GM12878 (cell line): ENCODE measurements around the gene SLC6A7. TPM values are rescaled to one million over a fixed set of nuclear protein-coding genes. Genes with fewer than 3 reads are reported as not detected.

ENCODE experiments used
- ATAC-seq: fragments of 200-7000 bp; cut with Tn5 transposase; 3 replicates; pipeline ENCODE4 v1.9.1; 2020; ENCODE audit warnings: mild to moderate bottlenecking, moderate library complexity
- BruUV-seq: library from RNA; stranded (reverse); fragments of 400-500 nt; replicated peaks from 2 replicates; lab custom pipeline; 2021; lab: Mats Ljungman, UMichigan
- CTCF ChIA-PET: fragments of 300-600 bp; sonication (Branson Sonifier 250); formaldehyde crosslinking; extraction: SDS; loops from one replicate; lab custom pipeline; 2021; ENCODE audit warnings: inconsistent platforms; lab: Yijun Ruan, JAX
- POLR2A ChIA-PET: fragments of 350-600 bp; formaldehyde crosslinking; extraction: SDS; loops from one replicate; lab custom pipeline; 2021; ENCODE audit warnings: inconsistent platforms; lab: Charles Lee
- RAD21 ChIA-PET: fragments of 300-600 bp; sonication (Branson Sonifier 250); formaldehyde crosslinking; loops from one replicate; lab custom pipeline; 2023; ENCODE audit warnings: antibody characterized with exemption; ENCODE audit not compliant: unreplicated experiment; lab: Charles Lee
- SMC1A ChIA-PET: fragments of 300-600 bp; sonication (Branson Sonifier 250); formaldehyde crosslinking; loops from one replicate; lab custom pipeline; 2023; ENCODE audit not compliant: unreplicated experiment, uncharacterized antibody; lab: Charles Lee
- DNase-seq: peaks from one replicate; pipeline ENCODE4 v3.0.0-alpha.2; 2011; ENCODE audit warnings: low read depth, low spot score
- FAIRE-seq: peaks from 3 replicates; lab custom pipeline; 2011; peaks lifted over from hg19 to GRCh38; lab: Jason Lieb, UNC
- H2AFZ ChIP-seq: 2 replicates; pipeline ENCODE4 v1.6.0; 2011; ENCODE audit warnings: low read depth, low read length, control low read depth; ENCODE audit not compliant: control insufficient read depth
- H3K27ac ChIP-seq: 2 replicates; pipeline ENCODE4 v1.5.1; 2011; ENCODE audit warnings: control low read depth; ENCODE audit not compliant: control insufficient read depth, insufficient read depth
- H3K27me3 ChIP-seq, 2 experiments: replicated peaks in 1 of 2; 2 replicates each; pipeline versions ENCODE4 v1.6.0 to v1.6.1; 2011; ENCODE audit warnings: low read length in 1 of 2; ENCODE audit not compliant: control insufficient read depth in 2 of 2, insufficient read depth in 2 of 2
- H3K36me3 ChIP-seq, 2 experiments: 2 replicates each; pipeline ENCODE4 v1.5.1; 2011; ENCODE audit warnings: low read length in 1 of 2; ENCODE audit not compliant: control insufficient read depth in 2 of 2, insufficient read depth in 2 of 2
- H3K4me1 ChIP-seq: 2 replicates; pipeline ENCODE4 v1.6.1; 2011; ENCODE audit warnings: mild to moderate bottlenecking, low read length, moderate library complexity, mixed read lengths; ENCODE audit not compliant: control insufficient read depth, insufficient read depth
- H3K4me2 ChIP-seq: 2 replicates; pipeline ENCODE4 v1.6.0; 2011; ENCODE audit warnings: control low read depth; ENCODE audit not compliant: control insufficient read depth, insufficient read depth
- H3K4me3 ChIP-seq: fragments of 200-600 bp; sonication (generic); 2 replicates; pipeline ENCODE4 v1.5.1; 2016
- H3K79me2 ChIP-seq: 2 replicates; pipeline ENCODE4 v1.6.0; 2011; ENCODE audit warnings: low read length; ENCODE audit not compliant: control insufficient read depth, insufficient read depth
- H3K9ac ChIP-seq: 2 replicates; pipeline ENCODE4 v1.8.0; 2011; ENCODE audit warnings: low read length, control low read depth, mixed read lengths; ENCODE audit not compliant: control insufficient read depth, insufficient read depth
- H3K9me3 ChIP-seq: replicated peaks from 3 replicates; pipeline ENCODE4 v1.5.1; 2011; ENCODE audit warnings: mild to moderate bottlenecking, low read length; ENCODE audit not compliant: control insufficient read depth, insufficient read depth
- H4K20me1 ChIP-seq: 2 replicates; pipeline ENCODE4 v1.6.0; 2011; ENCODE audit not compliant: control insufficient read depth, insufficient read depth
- ATF7 ChIP-seq: fragments of 450-650 bp; IDR thresholded peaks from 2 replicates; pipeline ENCODE4 v1.6.1; 2016; ENCODE audit warnings: low read depth, mild to moderate bottlenecking
- BHLHE40 ChIP-seq, 2 experiments: fragments of 450-650 bp in 1 of 2; IDR thresholded peaks; 2 replicates each; pipeline ENCODE4 v1.6.1; 2011 to 2017; ENCODE audit warnings: low read depth in 2 of 2, borderline replicate concordance in 1 of 2, improper control_type of control experiment in 1 of 2, low read length in 1 of 2, mild to moderate bottlenecking in 1 of 2
- BMI1 ChIP-seq: fragments of 450-650 bp; IDR thresholded peaks from 2 replicates; pipeline ENCODE4 v1.6.1; 2016; ENCODE audit warnings: mild to moderate bottlenecking, moderate library complexity, borderline replicate concordance
- E2F4 ChIP-seq: IDR thresholded peaks from 2 replicates; pipeline ENCODE4 v1.6.1; 2012; ENCODE audit warnings: low read depth, low read length, improper control_type of control experiment
- E2F8 ChIP-seq: fragments of 450-650 bp; IDR thresholded peaks from 2 replicates; pipeline ENCODE4 v1.6.1; 2018; ENCODE audit warnings: mild to moderate bottlenecking, low read depth, moderate library complexity; ENCODE audit not compliant: partially characterized antibody
- FOXK2 ChIP-seq: fragments of 450-650 bp; IDR thresholded peaks from 2 replicates; pipeline ENCODE4 v1.6.1; 2017; ENCODE audit warnings: mild to moderate bottlenecking, moderate library complexity
- MTA2 ChIP-seq: fragments of 450-650 bp; IDR thresholded peaks from 2 replicates; pipeline ENCODE4 v1.6.1; 2016; ENCODE audit warnings: low read depth, mild to moderate bottlenecking, moderate library complexity
- MTA3 ChIP-seq: IDR thresholded peaks from 2 replicates; pipeline ENCODE4 v1.6.1; 2012; ENCODE audit warnings: low read length, inconsistent platforms, borderline replicate concordance
- NFXL1 ChIP-seq: fragments of 450-650 bp; IDR thresholded peaks from 2 replicates; pipeline ENCODE4 v1.6.1; 2017; ENCODE audit warnings: antibody characterized with exemption, mild to moderate bottlenecking, borderline replicate concordance
- NR2F1 ChIP-seq: fragments of 450-650 bp; conservative IDR thresholded peaks from 2 replicates; pipeline ENCODE4 v1.6.1; 2017; ENCODE audit warnings: mild to moderate bottlenecking
- PAX8 ChIP-seq: fragments of 450-650 bp; IDR thresholded peaks from 2 replicates; pipeline ENCODE4 v1.6.1; 2017; ENCODE audit warnings: mild to moderate bottlenecking, moderate library complexity
- SMAD1 ChIP-seq: fragments of 450-650 bp; IDR thresholded peaks from 2 replicates; pipeline ENCODE4 v1.6.1; 2018; ENCODE audit warnings: mild to moderate bottlenecking, low read depth; ENCODE audit not compliant: partially characterized antibody
- SREBF2 ChIP-seq: IDR thresholded peaks from 2 replicates; pipeline ENCODE4 v1.6.1; 2012; ENCODE audit warnings: mild to moderate bottlenecking, low read length
- STAT1 ChIP-seq: fragments of 450-650 bp; conservative IDR thresholded peaks from 2 replicates; pipeline ENCODE4 v1.6.1; 2014; ENCODE audit warnings: antibody characterized with exemption, mild to moderate bottlenecking
- ZBED1 ChIP-seq: IDR thresholded peaks from 2 replicates; pipeline ENCODE4 v1.6.1; 2016; ENCODE audit warnings: borderline replicate concordance
- ZNF24 ChIP-seq: fragments of 450-650 bp; IDR thresholded peaks from 2 replicates; pipeline ENCODE4 v1.6.1; 2017; ENCODE audit warnings: antibody characterized with exemption, mild to moderate bottlenecking
- ZNF384 ChIP-seq: IDR thresholded peaks from 2 replicates; pipeline ENCODE4 v1.6.1; 2012; ENCODE audit warnings: low read depth, mild to moderate bottlenecking, low read length, improper control_type of control experiment, borderline replicate concordance
- ZNF592 ChIP-seq: fragments of 450-650 bp; IDR thresholded peaks from 2 replicates; pipeline ENCODE4 v1.6.1; 2017; ENCODE audit warnings: mild to moderate bottlenecking, moderate library complexity
- ZNF622 ChIP-seq: fragments of 450-650 bp; IDR thresholded peaks from 2 replicates; pipeline ENCODE4 v1.6.1; 2017; ENCODE audit warnings: mild to moderate bottlenecking, inconsistent platforms
- WGBS: methylation state at CpG from one replicate; pipeline ENCODE4 v1.1.6; 2016; ENCODE audit warnings: low lambda C conversion rate; ENCODE audit not compliant: insufficient replicate concordance, insufficient coverage; ENCODE audit errors: missing lambda C conversion rate; 5-methylcytosine and 5-hydroxymethylcytosine counted together
- in situ Hi-C: fragments of 300-500 bp; cut with MboI; formaldehyde crosslinking; loops from 9 replicates; pipeline ENCODE4 v1.14.3; 2018; ENCODE audit warnings: mixed read lengths
- intact Hi-C: fragments of 100-400 bp; cut with micrococcal nuclease; formaldehyde crosslinking; loops from one replicate; pipeline ENCODE4 v1.14.2; 2022; ENCODE audit not compliant: unreplicated experiment
- polyA plus RNA-seq, 11 experiments: library from polyadenylated mRNA; depleted of rRNA in 4 of 11; unstranded in 6 of 11; stranded (reverse) in 5 of 11; fragments of >200 nt; fragmentation: Nextera tagmentation in 4 of 11; fragmentation: Illumina TruSeq in 1 of 11; extraction: Ambion mirVana in 4 of 11; extraction: Trizol in 1 of 11; gene quantifications; 1 replicate in 1 of 11; 2 replicates in 10 of 11; pipeline versions ENCODE4 v1.2.1 to v1.2.3, GENCODE V29; 2011 to 2016; ENCODE audit warnings: inconsistent platforms in 2 of 11, missing spikeins in 2 of 11, low read depth in 1 of 11
- total RNA-seq, 4 experiments: library from RNA; depleted of rRNA in 3 of 4; stranded (reverse); fragments of >200 nt in 3 of 4; fragmentation: Illumina TruSeq in 1 of 4; extraction: Trizol in 1 of 4; gene quantifications; 2 replicates each; pipeline versions ENCODE4 v1.2.1 to v1.2.3, GENCODE V29; 2013 to 2021

The SLC6A7 gene
- total and polyA plus RNA-seq, 10 of the 15 experiments (the other 5 are each of a cell fraction or from before 2014, with no cell fraction given): 0.01 to 0.15 (median 0.06) TPM; not detected in 7

- Histone ChIP-seq H3K4me3 (no peak overlapping the region), H3K9me3 (no peaks in the 10 kb centered on the region), H3K27ac (no peak overlapping the region), H3K27me3 (no peaks in the 10 kb centered on the region; a peak in 1 of 4 replicates), H2AFZ (no peak overlapping the region), H3K79me2 (no peaks in the 10 kb centered on the region), H3K4me2 (no peak overlapping the region), H3K4me1 (peaks cover 9% of the 10 kb centered on the region), H3K9ac (no peak overlapping the region), H4K20me1 (no peaks in the 10 kb centered on the region), H3K36me3 (no peaks in the 10 kb centered on the region)
- no peak for TF ChIP-seq PAX8
- TF ChIP-seq NFXL1: no peak
- no peak for TF ChIP-seq ZNF622
- TF ChIP-seq SREBF2: no peak
- no peak for TF ChIP-seq ZBED1
- TF ChIP-seq E2F8: no peak
- no peak for TF ChIP-seq NR2F1
- no peak for TF ChIP-seq ZNF592
- TF ChIP-seq BHLHE40 (IDR thresholded peaks at IDR 0.05; ENCODE audit: borderline replicate concordance in 1 of 2, low read depth in 2 of 2, low read length in 1 of 2): no peak
- no peak for TF ChIP-seq STAT1
- no peak for TF ChIP-seq MTA2
- no peak for TF ChIP-seq BMI1
- TF ChIP-seq E2F4: no peak
- TF ChIP-seq MTA3: no peak
- TF ChIP-seq SMAD1: no peak
- TF ChIP-seq ZNF384: no peak
- no peak for TF ChIP-seq FOXK2
- TF ChIP-seq ATF7: no peak
- TF ChIP-seq ZNF24: no peak
- 0% methylated on average over 2 of the region's 3 CpGs for WGBS
- DNase-seq (no peak), FAIRE-seq (no peak), ATAC-seq (no peak)
- ChIA-PET SMC1A (interaction anchor here (0.9 to 1.8 kb wide), 7 partner anchors 11 to 56 kb away, joined by 3 to 10 read pairs (median 3); no protein-coding TSS in a partner anchor), CTCF (interaction anchor here (0.7 to 6.7 kb wide), 14 partner anchors 9 to 274 kb away, joined by 3 to 68 read pairs (median 4); no protein-coding TSS in a partner anchor), RAD21 (interaction anchor here (0.9 to 1.9 kb wide), 6 partner anchors 13 to 274 kb away, joined by 3 to 8 read pairs (median 4); no protein-coding TSS in a partner anchor), POLR2A (interaction anchor here (0.6 kb wide), 1 partner anchor 256 kb away, joined by 3 read pairs; no protein-coding TSS in a partner anchor)
- in situ Hi-C loops (no loop called here), intact Hi-C loops (no loop called here)
- no TSS peak for BruUV-seq
These were observed 27.7 kb upstream of the SLC6A7 start for GRCh38 chr5:150162142-150162513.
